Measurements from ENCODE around the gene RAB11FIP4.

Gene RAB11FIP4

GRCh38 chr17:31515267-31515666 lies 123.8 kb downstream of the RAB11FIP4 start:
- Mint-ChIP-seq H3K4me1 (peaks cover 31% of the 10 kb centered on the region), H3K4me3 (no peak overlapping the region), H3K27ac (ENCODE audit: low read depth) (no peak overlapping the region), H3K9me3 (no peaks in the 10 kb centered on the region), H3K27me3 (no peaks in the 10 kb centered on the region), H3K36me3 (ENCODE audit: insufficient read depth) (peaks cover 19% of the 10 kb centered on the region)
- DNase-seq (ENCODE audit: low spot score in 2 of 2) (no peak), ATAC-seq (replicated peaks; ENCODE audit: extremely low read depth, poor library complexity, severe bottlenecking) (no peak)

GRCh38 chr17:31517524-31517923 lies 126.0 kb downstream of the RAB11FIP4 start:
- no peaks in the 10 kb centered on the region for H3K9me3 Mint-ChIP-seq
- no peaks in the 10 kb centered on the region for H3K27me3 Mint-ChIP-seq
- H3K4me3 Mint-ChIP-seq = no peak overlapping the region
- DNase-seq (ENCODE audit: low spot score in 2 of 2) (no peak), ATAC-seq (replicated peaks; ENCODE audit: extremely low read depth, poor library complexity, severe bottlenecking) (no peak)
- H3K27ac Mint-ChIP-seq (ENCODE audit: low read depth) = no peak overlapping the region
- H3K4me1 Mint-ChIP-seq = peaks cover 20% of the 10 kb centered on the region
- H3K36me3 Mint-ChIP-seq (ENCODE audit: insufficient read depth) = peaks cover 24% of the 10 kb centered on the region

- H3K36me3 Mint-ChIP-seq (ENCODE audit: insufficient read depth) = peaks cover 20% of the 10 kb centered on the region
- ATAC-seq (replicated peaks; ENCODE audit: extremely low read depth, poor library complexity, severe bottlenecking) = no peak
- no peak overlapping the region for H3K27ac Mint-ChIP-seq (ENCODE audit: low read depth)
- H3K4me3 Mint-ChIP-seq = no peak overlapping the region
- no peaks in the 10 kb centered on the region for H3K9me3 Mint-ChIP-seq
- H3K4me1 Mint-ChIP-seq = peaks cover 20% of the 10 kb centered on the region
- no peaks in the 10 kb centered on the region for H3K27me3 Mint-ChIP-seq
- DNase-seq (ENCODE audit: low spot score in 2 of 2) = no peak
These were observed 127.0 kb downstream of the RAB11FIP4 start for GRCh38 chr17:31518478-31518877.

DNA sequence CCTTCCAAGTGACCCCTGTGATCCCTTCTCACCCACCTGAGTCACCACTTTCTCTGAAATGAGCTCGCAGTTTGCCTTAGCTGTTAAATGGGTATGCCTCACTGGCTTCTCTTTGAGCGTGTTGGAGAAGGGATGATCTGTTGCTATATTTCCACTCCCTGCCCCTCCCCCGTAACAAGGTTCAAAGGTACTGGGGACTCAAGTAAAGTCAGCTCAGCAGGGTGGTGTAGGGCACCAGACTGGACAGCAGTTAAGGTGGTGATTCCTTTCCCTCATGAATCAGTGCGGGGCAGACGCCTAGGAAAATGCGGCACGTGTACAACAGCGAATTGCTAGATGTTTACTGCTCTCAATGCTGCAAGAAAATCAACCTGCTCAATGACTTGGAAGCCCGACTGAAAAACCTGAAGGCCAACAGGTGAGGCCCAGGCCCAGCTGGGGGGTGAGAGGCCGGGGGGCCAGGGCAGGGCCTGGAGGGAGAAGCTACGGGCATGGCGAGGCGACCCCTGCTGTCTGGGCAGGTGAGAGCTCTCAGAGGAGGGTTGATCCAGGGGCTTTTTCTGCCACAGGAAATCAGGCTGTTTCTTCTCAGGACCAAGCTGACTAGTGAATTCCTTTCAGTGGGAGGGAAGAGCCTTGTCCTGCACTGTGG lies 130.3 kb downstream of the RAB11FIP4 start:
- Mint-ChIP-seq H3K9me3 (no peaks in the 10 kb centered on the region), H3K36me3 (ENCODE audit: insufficient read depth) (peaks cover 22% of the 10 kb centered on the region), H3K27ac (ENCODE audit: low read depth) (no peak overlapping the region), H3K4me1 (no peaks in the 10 kb centered on the region), H3K27me3 (no peaks in the 10 kb centered on the region), H3K4me3 (no peak overlapping the region)
- ATAC-seq (replicated peaks; ENCODE audit: extremely low read depth, poor library complexity, severe bottlenecking) (no peak), DNase-seq (ENCODE audit: low spot score in 2 of 2) (no peak)

DNA sequence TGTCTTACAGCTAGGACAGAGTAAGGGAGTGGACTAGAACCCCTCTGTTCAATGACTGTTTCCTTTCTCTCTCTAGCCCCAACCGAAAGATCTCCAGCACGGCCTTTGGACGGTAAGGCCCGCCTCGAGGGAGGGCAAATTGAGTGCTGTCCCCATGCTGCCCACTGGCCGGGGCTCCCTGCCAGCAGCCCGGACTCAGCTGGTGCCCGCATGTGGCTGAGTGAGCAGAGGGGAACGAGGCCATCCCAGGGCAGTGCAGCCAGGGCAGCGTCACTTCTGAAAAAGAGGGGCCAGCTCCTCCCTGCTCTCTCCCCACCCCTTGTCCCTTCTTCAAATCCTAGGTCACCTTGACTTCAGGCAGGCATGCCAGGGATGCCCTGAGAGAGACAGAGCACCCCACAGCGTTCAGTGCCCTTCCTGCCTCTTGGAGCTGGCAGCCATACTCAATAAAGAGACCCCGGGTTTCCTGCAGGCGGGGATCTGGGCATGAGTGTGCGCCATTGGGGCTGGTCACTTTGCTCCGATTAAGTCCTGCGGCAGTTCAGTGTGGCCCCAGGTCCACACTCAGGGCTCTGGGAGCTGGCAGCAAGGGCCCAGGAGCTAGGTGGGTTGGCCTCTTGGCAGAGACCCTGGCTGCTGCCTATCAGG lies 130.9 kb downstream of the RAB11FIP4 start:
- H3K27me3 Mint-ChIP-seq = no peaks in the 10 kb centered on the region
- no peak for DNase-seq (ENCODE audit: low spot score in 2 of 2)
- ATAC-seq (replicated peaks; ENCODE audit: extremely low read depth, poor library complexity, severe bottlenecking) = no peak
- no peaks in the 10 kb centered on the region for H3K4me1 Mint-ChIP-seq
- H3K9me3 Mint-ChIP-seq = no peaks in the 10 kb centered on the region
- H3K36me3 Mint-ChIP-seq (ENCODE audit: insufficient read depth) = peaks cover 28% of the 10 kb centered on the region
- no peak overlapping the region for H3K4me3 Mint-ChIP-seq
- H3K27ac Mint-ChIP-seq (ENCODE audit: low read depth) = no peak overlapping the region

DNA sequence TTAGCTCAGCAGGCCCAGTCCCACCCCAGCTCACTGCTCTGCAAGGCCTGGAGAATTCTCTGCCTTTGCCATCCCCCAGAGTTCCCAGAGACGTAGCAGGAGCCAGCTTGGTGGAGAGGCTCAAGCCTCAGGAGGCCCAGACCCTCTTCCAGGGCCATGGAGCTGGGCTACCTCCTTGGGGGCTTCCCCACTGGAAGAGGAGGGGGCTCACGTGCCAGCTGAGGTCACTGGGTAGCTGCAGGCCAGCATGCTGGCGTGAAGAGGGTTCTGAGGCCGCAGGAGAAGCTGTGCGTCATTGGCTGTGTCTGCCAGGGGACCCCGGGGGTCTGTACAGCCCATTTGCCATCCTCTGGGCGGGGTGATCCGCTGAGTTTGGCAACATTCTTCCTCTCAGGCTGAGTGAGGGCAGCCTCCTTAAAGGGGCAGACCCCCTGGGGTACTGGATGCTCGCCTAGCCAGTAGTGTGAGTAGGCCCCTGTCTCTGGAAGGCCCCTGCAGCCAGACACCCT lies 131.6 kb downstream of the RAB11FIP4 start:
- no peaks in the 10 kb centered on the region for H3K27me3 Mint-ChIP-seq
- H3K36me3 Mint-ChIP-seq (ENCODE audit: insufficient read depth) = peaks cover 25% of the 10 kb centered on the region

DNA sequence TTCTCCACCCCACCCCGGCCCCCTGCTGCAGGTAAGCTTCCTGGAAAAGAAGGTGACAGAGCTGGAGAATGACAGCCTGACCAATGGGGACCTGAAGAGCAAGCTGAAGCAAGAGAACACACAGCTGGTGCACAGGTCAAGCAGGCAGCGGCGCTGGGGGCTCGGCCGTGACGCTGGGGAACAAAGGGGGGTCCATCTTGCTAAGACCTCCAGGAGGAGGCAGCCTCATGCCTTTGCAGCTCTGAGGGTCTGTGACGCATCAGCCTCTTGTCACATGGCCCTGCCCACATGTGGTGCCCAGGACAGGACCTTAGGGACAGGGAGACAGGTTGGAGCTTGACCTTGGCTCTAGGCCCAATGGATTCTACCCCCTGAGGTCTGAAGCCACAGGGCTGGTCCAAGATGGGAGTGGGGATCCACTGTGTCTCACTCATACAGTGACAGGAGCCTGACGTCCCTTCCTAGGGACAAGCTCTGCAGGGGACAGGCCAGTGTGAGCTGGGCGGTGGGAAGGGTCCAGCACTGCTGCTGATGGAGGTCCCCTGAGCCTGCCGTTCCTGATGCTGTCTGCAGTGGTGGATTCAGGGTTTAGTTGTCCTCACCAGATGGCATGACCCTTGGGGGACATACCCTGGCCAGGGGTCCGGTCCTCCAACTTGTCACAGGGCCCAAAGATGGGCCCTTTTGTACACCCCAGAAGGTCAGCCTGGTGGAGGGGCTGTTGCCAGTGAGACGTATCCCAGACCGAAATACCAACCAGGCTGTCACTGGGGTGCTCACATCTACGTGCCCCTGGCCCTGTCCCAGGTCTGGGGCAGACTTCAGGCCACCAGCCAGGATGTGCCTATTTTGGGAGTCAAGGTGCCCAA lies 132.6 kb downstream of the RAB11FIP4 start:
- no peaks in the 10 kb centered on the region for H3K27me3 Mint-ChIP-seq
- no peak for ATAC-seq (replicated peaks; ENCODE audit: extremely low read depth, poor library complexity, severe bottlenecking)
- peaks cover 25% of the 10 kb centered on the region for H3K36me3 Mint-ChIP-seq (ENCODE audit: insufficient read depth)
- no peaks in the 10 kb centered on the region for H3K9me3 Mint-ChIP-seq
- H3K4me1 Mint-ChIP-seq = no peaks in the 10 kb centered on the region
- DNase-seq (ENCODE audit: low spot score in 2 of 2) = no peak
- peak overlapping the region; percentile 22 for H3K27ac Mint-ChIP-seq (ENCODE audit: low read depth)
- H3K4me3 Mint-ChIP-seq = no peak overlapping the region

More for the DNA sequence above, 131.6 kb downstream of the RAB11FIP4 start:
- H3K4me1 Mint-ChIP-seq = no peaks in the 10 kb centered on the region
- no peak overlapping the region for H3K4me3 Mint-ChIP-seq
- no peak for ATAC-seq (replicated peaks; ENCODE audit: extremely low read depth, poor library complexity, severe bottlenecking)
- H3K9me3 Mint-ChIP-seq = no peaks in the 10 kb centered on the region
- no peak overlapping the region for H3K27ac Mint-ChIP-seq (ENCODE audit: low read depth)
- no peak for DNase-seq (ENCODE audit: low spot score in 2 of 2)

GRCh38 chr17:31524926-31525800 lies 133.7 kb downstream of the RAB11FIP4 start:
- ATAC-seq (replicated peaks; ENCODE audit: extremely low read depth, poor library complexity, severe bottlenecking) (peak; percentile 75), DNase-seq (ENCODE audit: low spot score in 2 of 2) (peak; percentile 77 to 91)
- H3K4me1 Mint-ChIP-seq = no peaks in the 10 kb centered on the region
- H3K4me3 Mint-ChIP-seq = no peak overlapping the region
- H3K9me3 Mint-ChIP-seq = no peaks in the 10 kb centered on the region
- no peak overlapping the region for H3K27ac Mint-ChIP-seq (ENCODE audit: low read depth)
- peaks cover 32% of the 10 kb centered on the region for H3K36me3 Mint-ChIP-seq (ENCODE audit: insufficient read depth)
- no peaks in the 10 kb centered on the region for H3K27me3 Mint-ChIP-seq

DNA sequence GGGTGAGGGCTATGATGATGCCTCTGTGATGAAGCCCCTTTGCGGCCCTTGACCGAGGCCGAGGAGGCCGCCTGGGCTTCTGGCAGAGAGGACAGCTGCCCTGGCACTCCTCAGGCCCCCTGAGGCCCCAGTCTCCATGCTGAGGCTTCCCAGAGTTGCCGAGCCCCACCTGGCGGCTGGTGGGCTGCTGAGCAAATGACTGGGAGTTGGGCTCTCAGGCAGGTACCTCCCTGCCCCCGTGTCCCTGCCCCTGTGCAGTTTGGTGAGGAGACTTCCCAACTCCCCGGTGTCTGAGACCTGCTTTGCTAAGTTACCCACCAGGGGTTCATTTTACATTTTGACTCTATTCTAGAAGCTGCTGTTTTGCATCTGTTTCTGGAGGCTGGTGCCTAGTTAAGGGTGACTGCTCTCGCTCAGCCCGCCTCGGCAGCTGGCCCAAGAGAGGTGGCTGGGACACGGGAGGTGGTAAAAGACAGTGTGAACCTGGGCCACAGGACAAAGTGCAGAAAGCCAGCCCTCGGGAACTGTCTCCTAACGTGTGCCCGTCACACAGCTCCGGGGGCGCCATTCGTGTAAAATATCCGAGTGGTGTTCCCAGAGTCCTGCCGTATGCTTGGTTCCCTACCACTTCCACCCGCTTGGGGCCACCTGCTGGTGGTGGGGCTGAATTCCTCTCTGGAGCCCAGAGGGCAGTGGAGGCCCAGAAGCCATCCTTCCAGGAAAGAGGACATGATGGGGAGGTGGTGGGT lies 134.5 kb downstream of the RAB11FIP4 start:
- Mint-ChIP-seq H3K36me3 (ENCODE audit: insufficient read depth) (peaks cover 30% of the 10 kb centered on the region), H3K27ac (ENCODE audit: low read depth) (no peak overlapping the region), H3K9me3 (no peaks in the 10 kb centered on the region), H3K4me3 (no peak overlapping the region), H3K27me3 (no peaks in the 10 kb centered on the region), H3K4me1 (no peaks in the 10 kb centered on the region)
- DNase-seq (ENCODE audit: low spot score in 2 of 2) (no peak), ATAC-seq (replicated peaks; ENCODE audit: extremely low read depth, poor library complexity, severe bottlenecking) (no peak)

- H3K36me3 Mint-ChIP-seq (ENCODE audit: insufficient read depth) = peaks cover 34% of the 10 kb centered on the region
These were observed 136.1 kb downstream of the RAB11FIP4 start for GRCh38 chr17:31527606-31528005.

GRCh38 chr17:31528291-31528874 lies 136.9 kb downstream of the RAB11FIP4 start:
- Mint-ChIP-seq H3K27ac (ENCODE audit: low read depth) (no peak overlapping the region), H3K4me3 (no peak overlapping the region), H3K9me3 (no peaks in the 10 kb centered on the region), H3K4me1 (peaks cover 4% of the 10 kb centered on the region), H3K27me3 (no peaks in the 10 kb centered on the region), H3K36me3 (ENCODE audit: insufficient read depth) (peaks cover 41% of the 10 kb centered on the region)
- ATAC-seq (replicated peaks; ENCODE audit: extremely low read depth, poor library complexity, severe bottlenecking) (no peak), DNase-seq (ENCODE audit: low spot score in 2 of 2) (no peak)

More at GRCh38 chr17:31527606-31528005, 136.1 kb downstream of the RAB11FIP4 start:
- DNase-seq (ENCODE audit: low spot score in 2 of 2) = no peak
- no peaks in the 10 kb centered on the region for H3K9me3 Mint-ChIP-seq
- H3K4me3 Mint-ChIP-seq = no peak overlapping the region
- no peak overlapping the region for H3K27ac Mint-ChIP-seq (ENCODE audit: low read depth)
- no peaks in the 10 kb centered on the region for H3K27me3 Mint-ChIP-seq
- H3K4me1 Mint-ChIP-seq = no peaks in the 10 kb centered on the region
- no peak for ATAC-seq (replicated peaks; ENCODE audit: extremely low read depth, poor library complexity, severe bottlenecking)
